VCaP (cell line): ENCODE data around the gene RFPL4A.

Source experiments
- H3K27ac ChIP-seq: fragments of 450-650 bp; 2 replicates; pipeline ENCODE4 v1.5.1; 2017
- CTCF ChIP-seq: fragments of 450-650 bp; conservative IDR thresholded peaks from 2 replicates; pipeline ENCODE4 v1.5.1; 2017; ENCODE audit warnings: mild to moderate bottlenecking, moderate library complexity

Gene RFPL4A

GRCh38 chr19:55778331-55778730 lies 19.4 kb downstream of the RFPL4A start:
- H3K27ac ChIP-seq: no peak overlapping the region
- no peak for TF ChIP-seq CTCF

GRCh38 chr19:55781112-55781511 lies 22.2 kb downstream of the RFPL4A start:
- TF ChIP-seq CTCF: no peak
- no peak overlapping the region for H3K27ac ChIP-seq

- TF ChIP-seq CTCF: no peak
These were observed 36.1 kb downstream of the RFPL4A start for GRCh38 chr19:55795021-55795420.

GRCh38 chr19:55801416-55801815 lies 42.5 kb downstream of the RFPL4A start:
- H3K27ac ChIP-seq: no peak overlapping the region
- TF ChIP-seq CTCF: no peak

More at GRCh38 chr19:55795021-55795420, 36.1 kb downstream of the RFPL4A start:
- H3K27ac ChIP-seq: no peak overlapping the region

GRCh38 chr19:55802281-55802680 lies 43.4 kb downstream of the RFPL4A start:
- no peak overlapping the region for H3K27ac ChIP-seq
- TF ChIP-seq CTCF: no peak

GRCh38 chr19:55809381-55810058 lies 50.6 kb downstream of the RFPL4A start:
- peak; percentile 81 for TF ChIP-seq CTCF
- H3K27ac ChIP-seq: no peak overlapping the region

- TF ChIP-seq CTCF: no peak
- no peak overlapping the region for H3K27ac ChIP-seq
These were observed 52.4 kb downstream of the RFPL4A start for GRCh38 chr19:55811340-55811739.
